T47D (cell line): ENCODE data around the gene TGM4.

Experiments
- DNase-seq, 2 experiments: peaks; one replicate each; pipeline versions ENCODE4 v3.0.0 to v3.0.0-alpha.2; 2011 to 2012; ENCODE audit warnings: low read depth in 1 of 2, low spot score in 1 of 2
- JUND ChIP-seq: IDR thresholded peaks from 2 replicates; pipeline ENCODE4 v1.6.1; 2012; ENCODE audit warnings: low read depth
- in situ Hi-C: cut with HindIII; loops from 2 replicates; pipeline ENCODE4 v1.10.0; 2016; ENCODE audit warnings: low sequenced_read_pairs, low pct_unique_long_range_greater_than_20kb

Gene TGM4

GRCh38 chr3:44954304-44954703, 79.9 kb downstream of the TGM4 start:
- no peak for DNase-seq
- in situ Hi-C loops: no loop called here
- no peak for TF ChIP-seq JUND

- no peak for TF ChIP-seq JUND
- no peak for DNase-seq
- in situ Hi-C loops: no loop called here
These were observed 80.6 kb downstream of the TGM4 start for GRCh38 chr3:44954962-44955361.

- TF ChIP-seq JUND: no peak
These were observed 81.5 kb downstream of the TGM4 start for GRCh38 chr3:44955917-44956316.

GRCh38 chr3:44957986-44958385, 83.6 kb downstream of the TGM4 start:
- no peak for TF ChIP-seq JUND
- no peak for DNase-seq
- in situ Hi-C loops: no loop called here

More at GRCh38 chr3:44955917-44956316, 81.5 kb downstream of the TGM4 start:
- in situ Hi-C loops: no loop called here
- DNase-seq: no peak

- TF ChIP-seq JUND: no peak
- in situ Hi-C loops: no loop called here
- peak in 1 of 2 experiments; percentile 73 for DNase-seq
These were observed 84.0 kb downstream of the TGM4 start for GRCh38 chr3:44958386-44958785.

- in situ Hi-C loops: no loop called here
- TF ChIP-seq JUND: no peak
- no peak for DNase-seq
These were observed 86.1 kb downstream of the TGM4 start for GRCh38 chr3:44960387-44961026.

GRCh38 chr3:44961888-44962287, 87.5 kb downstream of the TGM4 start:
- DNase-seq: no peak
- in situ Hi-C loops: no loop called here
- no peak for TF ChIP-seq JUND

- DNase-seq: no peak
- no peak for TF ChIP-seq JUND
- in situ Hi-C loops: no loop called here
These were observed 88.4 kb downstream of the TGM4 start for GRCh38 chr3:44962621-44963393.

GRCh38 chr3:44963571-44964325, 89.3 kb downstream of the TGM4 start:
- TF ChIP-seq JUND: no peak
- in situ Hi-C loops: no loop called here
- DNase-seq: no peak
